Transverse colon (tissue), 4 donors: ENCODE data around the gene ARHGEF1. TPM values are rescaled to one million over a fixed set of nuclear protein-coding genes. Genes with fewer than 3 reads are reported as not detected.

Experiments used
- DNase-seq: peaks from one replicate; pipeline ENCODE4 v3.0.0-alpha.2; 2019
- H3K27ac ChIP-seq, 4 donors: fragments of 200-600 bp; sonication (generic); 2 replicates each; pipeline ENCODE4 v1.5.1; 2016 to 2018; ENCODE audit warnings: inconsistent platforms in 4 of 4
- H3K27me3 ChIP-seq: fragments of 200-600 bp; sonication (generic); 2 replicates; pipeline ENCODE4 v1.5.1; 2017; ENCODE audit warnings: inconsistent platforms
- H3K36me3 ChIP-seq, 4 donors: fragments of 200-600 bp; sonication (generic); 2 replicates each; pipeline ENCODE4 v1.5.1; 2017 to 2019; ENCODE audit warnings: inconsistent platforms in 4 of 4
- H3K4me1 ChIP-seq, 4 donors: fragments of 200-600 bp; sonication (generic); 2 replicates each; pipeline ENCODE4 v1.5.1; 2017 to 2020; ENCODE audit warnings: inconsistent platforms in 4 of 4
- H3K4me3 ChIP-seq, 4 donors: fragments of 200-600 bp; sonication (generic); 1 replicate in 1 of 4; 2 replicates in 3 of 4; pipeline versions ENCODE4 v1.5.1 to v1.6.1; 2017 to 2019; ENCODE audit warnings: inconsistent platforms in 4 of 4
- H3K9me3 ChIP-seq, 2 donors: fragments of 200-600 bp; sonication (generic); 2 replicates each; pipeline ENCODE4 v1.5.1; 2017 to 2019; ENCODE audit warnings: inconsistent platforms in 2 of 2
- CTCF ChIP-seq, 5 experiments: fragments of 200-600 bp in 3 of 5; fragments of 450-650 bp in 2 of 5; sonication (generic) in 3 of 5; IDR thresholded peaks; 1 replicate in 2 of 5; 2 replicates in 3 of 5; pipeline ENCODE4 v1.5.1; 2016 to 2017; ENCODE audit warnings: antibody characterized with exemption in 5 of 5, inconsistent platforms in 3 of 5, mild to moderate bottlenecking in 2 of 5, moderate library complexity in 1 of 5
- EP300 ChIP-seq: sonication (generic); formaldehyde crosslinking; IDR thresholded peaks from one replicate; pipeline ENCODE4 v1.6.1; 2017; ENCODE audit warnings: antibody characterized with exemption, low read depth
- POLR2A ChIP-seq: fragments of 450-650 bp; IDR thresholded peaks from one replicate; pipeline ENCODE4 v1.6.1; 2016; ENCODE audit warnings: antibody characterized with exemption, mild to moderate bottlenecking, moderate library complexity
- POLR2AphosphoS5 ChIP-seq, 3 donors: sonication (generic); formaldehyde crosslinking; IDR thresholded peaks; one replicate each; pipeline ENCODE4 v1.6.1; 2016; ENCODE audit warnings: antibody characterized with exemption in 3 of 3
- WGBS, 2 donors: methylation state at CpG; one replicate each; pipeline ENCODE4 v1.1.5; 2018; ENCODE audit warnings: low coverage in 1 of 2; 5-methylcytosine and 5-hydroxymethylcytosine counted together
- in situ Hi-C, 4 donors: fragments of 200-750 bp; cut with MboI; loops; one replicate each; pipeline versions ENCODE4 v1.15.0 to v1.15.1; 2017; ENCODE audit warnings: low sequenced_read_pairs in 3 of 4, low pct_ligation_motif_present in 1 of 4, low pct_unique_long_range_greater_than_20kb in 1 of 4
- intact Hi-C: fragments of 100-400 bp; cut with DNase I; formaldehyde crosslinking; loops from one replicate; pipeline ENCODE4 v1.15.1; 2023; ENCODE audit warnings: low total_unique reads
- total RNA-seq, 4 donors: library from RNA; depleted of rRNA; stranded (reverse); fragments of >200 nt; gene quantifications; one replicate each; pipeline ENCODE4 v1.1.0, GENCODE V29; 2016

The ARHGEF1 gene
- total RNA-seq, 4 donors from 2014 or later = 64.3 to 215 (median 113) TPM

- intact Hi-C loops = no loop called here
- no peak for DNase-seq
- Histone ChIP-seq H3K4me3 (no peak overlapping the region), H3K4me1 (no peaks in the 10 kb centered on the region), H3K9me3 (no peaks in the 10 kb centered on the region), H3K36me3 (no peaks in the 10 kb centered on the region), H3K27me3 (peaks cover 29% of the 10 kb centered on the region), H3K27ac (no peak overlapping the region)
- 60 to 82% methylated on average over 1 to 2 of the region's 2 CpGs for WGBS, 2 donors
- TF ChIP-seq CTCF (IDR thresholded peaks at IDR 0.05) = no peak
- no peak for TF ChIP-seq POLR2AphosphoS5 (IDR thresholded peaks at IDR 0.05)
- no peak for TF ChIP-seq POLR2A
- in situ Hi-C loops = no loop called here
Observed at GRCh38 chr19:41853344-41853743, 29.6 kb upstream of the ARHGEF1 start.

DNA sequence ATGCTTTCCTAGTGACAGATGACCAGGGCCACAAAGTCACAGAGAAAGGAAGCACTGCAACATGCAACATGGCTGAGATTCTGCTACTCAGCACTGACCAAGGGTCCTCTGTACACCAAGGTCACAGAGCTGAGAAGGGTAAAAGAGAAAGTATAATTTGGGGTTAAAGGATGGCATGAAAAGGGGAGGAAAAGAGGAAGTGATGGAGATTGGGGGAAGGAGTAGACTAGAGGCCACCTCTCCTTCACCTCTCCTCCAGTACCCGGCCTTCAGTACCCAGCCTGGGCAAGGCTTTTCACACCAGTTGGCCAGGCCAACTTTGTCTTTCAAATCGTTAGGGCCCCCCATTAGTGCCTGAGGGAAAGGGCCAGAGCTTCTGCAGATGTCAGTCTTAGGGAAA lies 29.2 kb upstream of the ARHGEF1 start:
- Histone ChIP-seq H3K27me3 (peaks cover 29% of the 10 kb centered on the region), H3K4me3 (no peak overlapping the region), H3K9me3 (no peaks in the 10 kb centered on the region), H3K4me1 (no peaks in the 10 kb centered on the region), H3K36me3 (no peaks in the 10 kb centered on the region), H3K27ac (no peak overlapping the region)
- no peak for DNase-seq
- TF ChIP-seq EP300 (no peak), POLR2A (no peak)
- WGBS, 2 donors = 64% methylated on average over 2 of the region's 2 CpGs; no CpG with 5 or more reads in 1 of the 2 donors
- in situ Hi-C loops (no loop called here), intact Hi-C loops (no loop called here)

GRCh38 chr19:41859213-41859617 lies 23.8 kb upstream of the ARHGEF1 start:
- Histone ChIP-seq H3K27me3 (no peaks in the 10 kb centered on the region), H3K4me1 (peaks cover 26 to 34% (median 29%) of the 10 kb centered on the region in 4 donors), H3K9me3 (no peaks in the 10 kb centered on the region), H3K4me3 (peak overlapping the region in 2 of 4 donors; percentile 72 to 92), H3K36me3 (peaks cover 0 to 16% (median 8%) of the 10 kb centered on the region in 4 donors), H3K27ac (peak overlapping the region; percentile 93 to 97 (median 95))
- no peak for TF ChIP-seq CTCF (IDR thresholded peaks at IDR 0.05)
- no peak for TF ChIP-seq POLR2AphosphoS5 (IDR thresholded peaks at IDR 0.05)
- TF ChIP-seq EP300 = no peak
- TF ChIP-seq POLR2A = no peak
- 2 to 6% methylated on average over 8 of the region's 8 CpGs for WGBS, 2 donors
- in situ Hi-C loops = no loop called here
- no peak for DNase-seq
- intact Hi-C loops = no loop called here

- WGBS, 2 donors = 0 to 1% methylated on average over 14 to 46 of the region's 76 CpGs
- H3K4me1 ChIP-seq = peaks cover 26 to 38% (median 29%) of the 10 kb centered on the region in 4 donors
- peaks cover 0 to 22% (median 11%) of the 10 kb centered on the region in 4 donors for H3K36me3 ChIP-seq
- peak within 1 kb of the TSS; percentile 72 to 92 (median 80) for H3K4me3 ChIP-seq
- in situ Hi-C loops = no loop called here
- peak within 1 kb of the TSS; percentile 93 to 97 (median 95) for H3K27ac ChIP-seq
- TF ChIP-seq POLR2A (peak; percentile 83), EP300 (no peak), CTCF (IDR thresholded peaks at IDR 0.05) (peak; percentile 62 to 99 (median 79)), POLR2AphosphoS5 (IDR thresholded peaks at IDR 0.05) (peak; percentile 86 to 95 (median 94))
- DNase-seq = peak; percentile 99
- H3K27me3 ChIP-seq = no peaks in the 10 kb centered on the region
- H3K9me3 ChIP-seq = no peaks in the 10 kb centered on the region
- intact Hi-C loops = no loop called here
Observed at GRCh38 chr19:41859618-41860418, 23.2 kb upstream of the ARHGEF1 start, which contains the start of gene RPS19. TSS of gene RPS19 (plus strand) at chr19:41860255. CDS start at chr19:41860775, 520 bp downstream.
